Measurements from ENCODE around the gene MPC2.
"Not testable (repeated sequence)": the region's sequence is repeated elsewhere in the genome, so short reads cannot be mapped to it uniquely, and the experiment has no call there.

MPC2 gene

DNA sequence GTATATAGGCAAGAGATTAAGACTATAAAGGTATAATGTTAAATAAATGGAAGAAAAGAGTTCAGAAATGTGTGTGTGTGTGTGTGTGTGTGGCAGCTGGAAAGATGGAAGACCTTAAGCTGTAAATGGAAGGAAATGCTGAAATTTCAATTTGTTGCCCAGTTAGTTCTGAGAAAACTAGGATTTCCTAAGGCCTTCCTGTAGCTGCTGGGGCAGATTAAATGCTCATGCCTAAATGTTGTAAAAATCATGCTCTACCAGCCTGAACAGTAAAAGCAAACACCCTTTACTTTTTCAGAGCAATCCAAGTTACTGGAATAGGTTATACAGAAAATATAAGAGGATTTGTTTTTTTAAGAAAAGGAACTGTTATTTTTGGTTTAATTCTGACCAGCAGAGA is 31.2 kb downstream of the MPC2 start:
- TF ChIP-seq, protein P1, sequence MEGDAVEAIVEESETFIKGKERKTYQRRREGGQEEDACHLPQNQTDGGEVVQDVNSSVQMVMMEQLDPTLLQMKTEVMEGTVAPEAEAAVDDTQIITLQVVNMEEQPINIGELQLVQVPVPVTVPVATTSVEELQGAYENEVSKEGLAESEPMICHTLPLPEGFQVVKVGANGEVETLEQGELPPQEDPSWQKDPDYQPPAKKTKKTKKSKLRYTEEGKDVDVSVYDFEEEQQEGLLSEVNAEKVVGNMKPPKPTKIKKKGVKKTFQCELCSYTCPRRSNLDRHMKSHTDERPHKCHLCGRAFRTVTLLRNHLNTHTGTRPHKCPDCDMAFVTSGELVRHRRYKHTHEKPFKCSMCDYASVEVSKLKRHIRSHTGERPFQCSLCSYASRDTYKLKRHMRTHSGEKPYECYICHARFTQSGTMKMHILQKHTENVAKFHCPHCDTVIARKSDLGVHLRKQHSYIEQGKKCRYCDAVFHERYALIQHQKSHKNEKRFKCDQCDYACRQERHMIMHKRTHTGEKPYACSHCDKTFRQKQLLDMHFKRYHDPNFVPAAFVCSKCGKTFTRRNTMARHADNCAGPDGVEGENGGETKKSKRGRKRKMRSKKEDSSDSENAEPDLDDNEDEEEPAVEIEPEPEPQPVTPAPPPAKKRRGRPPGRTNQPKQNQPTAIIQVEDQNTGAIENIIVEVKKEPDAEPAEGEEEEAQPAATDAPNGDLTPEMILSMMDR (conservative IDR thresholded peaks at IDR 0.05) = no peak
- no peak for TF ChIP-seq ZFX (IDR thresholded peaks at IDR 0.05)
- H3K27ac ChIP-seq = no peak overlapping the region

DNA sequence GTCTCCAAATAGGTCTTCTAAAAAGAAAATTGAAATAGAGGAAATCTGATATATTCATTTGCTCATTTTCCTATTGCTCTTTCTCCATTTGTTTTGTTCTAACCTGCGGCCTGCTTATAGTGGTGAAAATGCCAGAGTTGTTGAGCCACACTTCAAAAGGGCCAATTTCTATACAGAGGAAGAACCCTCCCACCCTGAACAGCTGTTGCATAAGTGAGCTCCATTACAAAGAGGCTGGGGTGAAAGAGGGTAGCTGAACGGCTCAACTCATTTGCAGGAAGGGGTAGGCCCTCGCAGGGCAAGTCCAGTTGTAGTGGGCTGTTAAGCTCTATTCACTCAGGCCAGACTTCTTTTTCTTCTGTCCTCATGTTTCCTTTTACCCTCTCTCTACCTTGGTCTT is 31.7 kb downstream of the MPC2 start:
- H3K27ac ChIP-seq = no peak overlapping the region
- TF ChIP-seq ZFX (IDR thresholded peaks at IDR 0.05) = no peak
- TF ChIP-seq, protein P1 (conservative IDR thresholded peaks at IDR 0.05) = no peak

DNA sequence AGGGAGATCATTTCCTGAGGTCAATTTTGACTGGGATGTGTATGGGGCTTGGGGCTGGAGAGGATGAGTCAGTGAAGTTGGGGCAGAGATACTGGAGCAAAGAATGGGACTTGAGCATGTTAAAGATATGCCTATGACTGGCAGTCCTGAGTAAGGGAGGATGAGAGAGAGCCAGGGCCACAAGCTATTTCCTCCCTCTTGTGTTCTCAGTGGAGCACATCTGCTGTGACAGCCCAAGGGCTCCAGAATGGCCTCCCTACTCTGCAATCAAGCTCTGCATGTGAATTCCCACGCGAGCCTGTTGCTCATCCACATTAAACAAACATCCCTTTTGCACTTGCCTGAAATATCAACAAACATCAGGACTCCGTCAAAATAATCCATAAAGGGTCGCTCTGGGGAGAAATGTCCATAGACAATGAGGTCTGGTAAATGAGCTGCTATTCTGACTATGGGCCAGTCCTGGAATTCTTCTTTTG is 32.2 kb downstream of the MPC2 start:
- TF ChIP-seq ZFX (IDR thresholded peaks at IDR 0.05) = no peak
- no peak overlapping the region for H3K27ac ChIP-seq

DNA sequence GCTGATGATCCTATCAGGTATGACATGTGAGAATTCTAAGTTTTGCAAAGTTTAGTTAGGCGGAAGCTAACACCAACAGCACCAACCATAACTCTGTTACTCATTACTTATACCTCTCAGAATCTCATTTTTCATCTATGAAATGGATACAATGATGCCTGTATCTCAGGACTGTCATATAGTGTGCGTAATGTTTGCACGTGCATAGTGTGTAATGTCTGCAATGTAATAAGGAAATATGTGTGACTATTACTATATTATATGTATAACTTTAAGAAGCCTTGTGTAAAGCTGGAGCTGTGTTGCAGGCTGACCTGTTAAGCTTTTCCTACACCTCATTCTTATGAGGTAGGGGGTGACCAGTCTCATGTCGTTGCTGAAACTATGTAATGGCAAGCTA is 36.0 kb downstream of the MPC2 start:
- peak overlapping the region; percentile 17 for H3K27ac ChIP-seq
- TF ChIP-seq ZFX (IDR thresholded peaks at IDR 0.05) = no peak
- TF ChIP-seq, protein P1 (conservative IDR thresholded peaks at IDR 0.05) = no peak

DNA sequence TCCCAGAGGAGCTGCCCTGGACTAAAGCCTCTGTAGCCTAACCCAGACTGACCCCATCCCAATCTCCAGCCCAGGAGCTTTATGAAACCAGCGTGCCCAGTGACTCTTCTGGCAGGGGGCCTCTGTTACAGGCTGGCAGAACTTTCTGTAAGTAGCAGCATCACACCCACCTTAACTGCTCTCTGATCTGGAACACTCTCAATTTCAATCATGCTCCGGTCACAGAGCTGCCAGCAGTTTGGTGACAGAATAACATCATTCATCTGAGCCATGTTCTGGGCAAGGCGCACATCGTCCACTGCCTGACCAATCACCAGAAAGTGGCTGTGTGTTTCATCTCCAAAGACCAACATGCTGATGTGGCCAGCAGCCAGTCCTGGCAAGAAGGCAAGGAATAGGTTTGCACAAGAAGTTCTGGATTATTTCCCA is 37.6 kb downstream of the MPC2 start:
- TF ChIP-seq, protein P1 (conservative IDR thresholded peaks at IDR 0.05) = no peak
- no peak for TF ChIP-seq ZFX (IDR thresholded peaks at IDR 0.05)
- peak overlapping the region; percentile 68 for H3K27ac ChIP-seq

DNA sequence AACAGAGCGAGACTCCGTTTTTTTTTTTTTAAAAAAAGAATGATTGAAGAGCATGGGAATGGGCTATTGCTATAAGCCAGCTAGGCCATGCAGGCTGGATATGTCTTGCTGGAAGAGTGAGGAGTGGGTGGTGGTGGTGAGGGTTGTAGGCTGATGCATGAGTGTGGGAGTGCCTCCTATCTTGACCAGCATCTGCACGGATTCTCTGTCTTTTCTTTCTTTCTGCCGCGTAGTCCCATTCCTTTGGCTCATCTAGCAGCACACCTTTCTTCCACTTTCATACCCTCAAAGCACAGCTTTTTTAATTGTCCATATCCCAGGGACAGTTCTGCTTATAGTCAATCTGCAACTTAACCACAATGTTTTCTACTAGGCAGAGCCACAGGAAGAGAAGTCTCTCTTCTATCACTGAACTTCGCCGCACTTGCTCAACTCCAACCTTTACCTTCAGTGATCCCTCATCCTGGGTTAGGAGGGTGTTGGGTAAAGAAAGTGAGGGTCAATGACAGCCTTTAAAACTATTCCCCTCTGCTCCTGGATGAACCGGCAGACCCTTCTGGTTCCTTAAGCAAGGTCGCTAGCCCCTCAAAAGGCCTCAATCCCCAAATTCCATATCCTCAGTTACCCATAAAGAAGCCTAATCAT is 38.2 kb downstream of the MPC2 start:
- H3K27ac ChIP-seq = peak overlapping the region; percentile 68
- TF ChIP-seq, protein P1 (conservative IDR thresholded peaks at IDR 0.05) = no peak
- TF ChIP-seq ZFX (IDR thresholded peaks at IDR 0.05) = no peak

DNA sequence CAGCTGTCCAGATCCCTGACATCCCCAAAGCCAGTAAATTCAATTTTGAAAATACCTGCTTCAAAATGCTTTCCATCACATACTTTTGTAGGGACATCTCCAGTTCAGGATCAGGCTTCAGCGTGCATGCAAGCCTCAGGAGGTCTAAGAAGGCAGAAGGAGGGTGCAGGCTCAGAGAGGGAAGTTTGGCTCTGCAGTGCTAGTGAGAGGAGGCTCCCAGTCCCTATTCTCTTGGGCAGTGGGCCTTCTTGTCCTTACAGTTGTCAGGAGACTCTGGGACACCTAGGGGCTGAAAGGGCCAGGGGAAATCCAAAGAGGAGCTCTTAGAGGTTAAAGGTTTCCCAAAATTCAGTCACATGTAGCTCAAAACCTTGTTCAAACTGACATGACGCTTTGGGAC is 43.1 kb downstream of the MPC2 start:
- TF ChIP-seq ZFX (IDR thresholded peaks at IDR 0.05) = no peak
- TF ChIP-seq, protein P1 (conservative IDR thresholded peaks at IDR 0.05) = no peak
- H3K27ac ChIP-seq = no peak overlapping the region

DNA sequence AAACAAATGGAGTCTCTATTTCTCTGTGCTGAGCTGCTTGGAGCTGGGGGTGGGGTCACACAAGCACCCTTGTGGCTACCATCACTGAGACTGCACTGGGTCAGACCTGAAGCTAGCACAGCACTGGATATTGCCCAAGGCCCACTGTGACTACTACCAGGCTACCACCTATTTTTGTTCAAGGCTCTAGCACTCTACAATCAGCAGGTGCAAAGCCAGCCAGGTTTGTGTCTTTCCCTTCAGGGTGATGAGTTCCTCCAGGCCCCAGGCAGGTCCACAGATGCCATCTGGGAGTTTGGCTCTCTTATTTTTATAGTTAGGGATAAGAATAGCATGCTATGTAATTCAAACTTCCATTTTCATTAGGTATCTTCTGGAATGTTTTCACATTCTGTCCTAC is 46.5 kb downstream of the MPC2 start:
- no peak for TF ChIP-seq ZFX (IDR thresholded peaks at IDR 0.05)
- TF ChIP-seq, protein P1 (conservative IDR thresholded peaks at IDR 0.05) = no peak
- H3K27ac ChIP-seq = no peak overlapping the region

DNA sequence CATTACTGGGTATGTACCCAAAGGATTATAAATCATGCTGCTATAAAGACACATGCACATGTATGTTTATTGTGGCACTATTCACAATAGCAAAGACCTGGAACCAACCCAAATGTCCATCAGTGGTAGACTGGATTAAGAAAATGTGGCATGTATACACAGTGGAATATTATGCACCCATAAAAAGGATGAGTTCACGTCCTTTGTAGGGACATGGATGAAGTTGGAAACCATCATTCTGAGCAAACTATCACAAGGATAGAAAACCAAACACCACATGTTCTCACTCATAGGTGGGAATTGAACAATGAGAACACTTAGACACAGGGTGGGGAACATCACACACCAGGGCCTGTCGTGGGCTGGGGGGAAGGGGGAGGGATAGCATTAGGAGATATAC is 49.7 kb downstream of the MPC2 start:
- H3K27ac ChIP-seq = not testable (repeated sequence)

All from C4-2B (cell line).